GM18909 (cell line): ENCODE results near the gene DSG3.

Experiments used
- ATAC-seq: cut with Tn5 transposase; IDR thresholded peaks from one replicate; pipeline ENCODE4 v1.9.1; 2021; ENCODE audit warnings: mild to moderate bottlenecking; ENCODE audit not compliant: unreplicated experiment, poor library complexity

The DSG3 gene

GRCh38 chr18:31512203-31512764 lies 64.7 kb downstream of the DSG3 start:
- no peak for ATAC-seq

- ATAC-seq: no peak
These were observed 65.8 kb downstream of the DSG3 start for GRCh38 chr18:31513189-31513935.

GRCh38 chr18:31516437-31516836 lies 68.9 kb downstream of the DSG3 start:
- no peak for ATAC-seq

GRCh38 chr18:31526374-31526773 lies 78.8 kb downstream of the DSG3 start:
- no peak for ATAC-seq
